Stimulated activated CD4-positive, alpha-beta T cell treated with anti-CD3 and anti-CD28 coated beads, Interleukin-15, amount 100 ng/mL, for 48 hours (primary cell): Measurements from ENCODE around the gene AGFG2.

Experiments used
- DNase-seq, 2 donors: peaks; one replicate each; pipeline ENCODE4 v3.0.0-alpha.2; 2020; ENCODE audit warnings: low read depth in 2 of 2

AGFG2 gene

DNA sequence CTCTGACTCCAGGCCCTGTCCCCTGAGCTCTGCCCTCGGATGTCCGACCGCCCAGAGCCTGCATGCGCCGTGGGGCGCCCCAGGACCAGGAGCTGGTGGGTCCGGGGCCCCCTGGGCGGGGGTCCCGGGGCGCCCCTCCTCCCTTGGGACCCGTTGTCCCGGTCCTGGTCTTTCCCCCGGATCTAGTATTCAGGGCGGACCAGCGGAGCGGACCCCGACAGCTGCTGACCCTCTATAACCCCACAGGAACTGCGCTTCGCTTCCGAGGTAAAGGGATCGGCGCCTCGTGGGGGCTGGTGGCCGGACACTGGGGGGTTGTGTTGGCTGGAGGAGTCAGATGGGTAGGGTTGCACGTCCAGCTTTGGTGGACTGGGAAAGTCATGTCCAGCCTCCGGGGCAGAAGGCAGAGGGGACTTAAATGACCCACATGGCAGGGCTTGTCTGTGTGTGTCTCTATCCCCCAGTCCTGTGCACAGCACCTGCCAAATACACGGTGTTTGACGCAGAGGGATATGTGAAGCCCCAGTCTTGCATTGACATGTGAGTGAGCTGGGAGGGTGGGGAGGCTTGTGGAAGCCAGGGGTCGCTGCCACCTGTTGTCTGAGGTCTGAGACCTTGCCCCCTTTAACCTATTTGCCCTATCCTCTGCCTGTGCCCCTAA is 73.9 kb downstream of the AGFG2 start:
- no peak for DNase-seq

DNA sequence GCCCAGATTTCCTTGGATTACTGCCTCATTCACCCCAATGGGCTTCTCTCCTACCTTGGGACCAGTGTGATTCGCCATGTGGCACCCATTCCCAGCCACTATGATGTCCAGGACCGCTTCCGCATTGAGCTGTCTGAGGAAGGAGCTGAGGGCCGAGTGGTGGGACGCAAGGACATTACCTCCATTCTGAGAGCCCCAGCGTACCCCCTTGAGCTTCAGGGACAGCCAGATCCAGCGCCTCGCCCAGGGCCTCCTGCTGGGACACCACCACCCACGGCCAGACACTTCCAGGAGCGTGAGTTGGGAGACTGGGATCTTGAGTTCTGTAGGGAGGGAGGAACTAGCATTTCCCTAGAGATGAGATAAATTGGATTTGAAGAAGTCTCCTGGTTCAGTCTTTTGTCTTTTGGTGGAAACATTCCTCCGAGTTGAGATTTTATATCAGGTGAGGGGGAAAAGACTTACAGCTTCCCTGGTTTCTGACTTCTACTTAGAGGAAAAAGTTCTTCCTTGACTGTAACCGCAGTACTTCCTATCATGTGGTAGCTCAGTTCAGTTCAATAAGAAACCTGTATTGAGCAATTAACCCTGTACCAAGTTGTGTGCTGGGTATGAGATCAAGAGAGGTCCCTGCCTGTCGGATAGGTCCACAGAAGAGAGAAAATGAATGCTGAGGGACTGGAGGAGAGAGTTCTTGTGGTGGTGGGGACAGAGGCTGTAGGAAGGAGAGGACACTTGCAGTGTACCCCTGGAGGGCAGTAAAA is 74.6 kb downstream of the AGFG2 start:
- DNase-seq: no peak

DNA sequence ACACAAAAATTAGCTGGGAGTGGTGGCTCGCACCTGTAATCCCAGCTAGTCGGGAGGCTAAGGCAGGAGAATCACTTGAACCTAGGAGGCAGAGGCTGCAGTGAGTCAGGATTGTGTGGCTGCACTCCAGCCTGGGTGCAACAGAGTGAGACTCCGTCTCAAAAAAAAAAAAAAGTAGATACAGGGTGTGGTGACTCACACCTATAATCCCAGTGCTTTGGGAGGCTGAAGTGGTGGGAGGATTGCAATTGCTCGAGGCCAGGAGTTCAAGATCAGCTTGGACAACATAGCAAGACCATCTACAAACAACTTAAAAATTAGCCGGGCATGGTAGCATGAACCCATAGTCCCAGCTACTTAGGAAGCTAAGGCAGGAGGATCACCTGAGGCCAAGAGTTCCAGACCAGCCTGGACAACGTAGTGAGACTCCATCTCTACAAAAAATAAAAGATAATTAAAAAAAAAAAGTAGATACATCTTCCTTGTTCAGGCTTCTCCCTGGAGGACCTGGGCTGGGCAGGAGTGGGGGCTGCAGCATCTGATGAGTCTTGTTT is 75.4 kb downstream of the AGFG2 start:
- DNase-seq: no peak
